Activated CD4-positive, alpha-beta memory T cell treated with anti-CD3 and anti-CD28 coated beads, Interleukin-2, amount 10 ng/mL, durations not matched to agents 7 days and 5 days (primary cell): Measurements from ENCODE around the gene UPB1. TPM values are rescaled to one million over a fixed set of nuclear protein-coding genes. Genes with fewer than 3 reads are reported as not detected.
A peak's percentile ranks its signal among the peaks of the same experiment; 100 is the strongest.

Experiments
- CTCF ChIA-PET: fragments of 350-600 bp; sonication (Branson Sonifier 250); formaldehyde crosslinking; loops from one replicate; lab custom pipeline; 2021; ENCODE audit warnings: antibody characterized with exemption, inconsistent platforms; lab: Charles Lee
- POLR2A ChIA-PET: fragments of 350-600 bp; sonication (Branson Sonifier 250); formaldehyde crosslinking; loops from one replicate; lab custom pipeline; 2021; ENCODE audit warnings: antibody characterized with exemption; lab: Charles Lee
- DNase-seq: peaks from one replicate; pipeline ENCODE4 v3.0.0-alpha.2; 2020
- H3K27ac Mint-ChIP-seq: one replicate; pipeline ENCODE4 v1.8.0; 2021; ENCODE audit warnings: mild to moderate bottlenecking, mixed read lengths
- H3K27me3 Mint-ChIP-seq: one replicate; pipeline ENCODE4 v1.8.0; 2021; ENCODE audit warnings: mixed read lengths
- H3K36me3 Mint-ChIP-seq: one replicate; pipeline ENCODE4 v1.8.0; 2021; ENCODE audit warnings: low read depth, mixed read lengths
- H3K4me1 Mint-ChIP-seq: one replicate; pipeline ENCODE4 v1.8.0; 2021; ENCODE audit warnings: mixed read lengths
- H3K4me3 Mint-ChIP-seq: one replicate; pipeline ENCODE4 v1.8.0; 2021; ENCODE audit warnings: mild to moderate bottlenecking, mixed read lengths
- H3K9me3 Mint-ChIP-seq: one replicate; pipeline ENCODE4 v1.8.0; 2021; ENCODE audit warnings: mixed read lengths
- total RNA-seq, 2 experiments: library from RNA; stranded (reverse); gene quantifications; one replicate each; pipeline ENCODE4 v1.2.3, GENCODE V29; 2021

Gene UPB1
- total RNA-seq, 2 experiments from 2014 or later = 0.30 to 0.33 TPM

- POLR2A ChIA-PET = no interaction called here
- H3K36me3 Mint-ChIP-seq = no peaks in the 10 kb centered on the region
Observed at GRCh38 chr22:24500277-24500820, 5.2 kb downstream of the UPB1 start.

DNA sequence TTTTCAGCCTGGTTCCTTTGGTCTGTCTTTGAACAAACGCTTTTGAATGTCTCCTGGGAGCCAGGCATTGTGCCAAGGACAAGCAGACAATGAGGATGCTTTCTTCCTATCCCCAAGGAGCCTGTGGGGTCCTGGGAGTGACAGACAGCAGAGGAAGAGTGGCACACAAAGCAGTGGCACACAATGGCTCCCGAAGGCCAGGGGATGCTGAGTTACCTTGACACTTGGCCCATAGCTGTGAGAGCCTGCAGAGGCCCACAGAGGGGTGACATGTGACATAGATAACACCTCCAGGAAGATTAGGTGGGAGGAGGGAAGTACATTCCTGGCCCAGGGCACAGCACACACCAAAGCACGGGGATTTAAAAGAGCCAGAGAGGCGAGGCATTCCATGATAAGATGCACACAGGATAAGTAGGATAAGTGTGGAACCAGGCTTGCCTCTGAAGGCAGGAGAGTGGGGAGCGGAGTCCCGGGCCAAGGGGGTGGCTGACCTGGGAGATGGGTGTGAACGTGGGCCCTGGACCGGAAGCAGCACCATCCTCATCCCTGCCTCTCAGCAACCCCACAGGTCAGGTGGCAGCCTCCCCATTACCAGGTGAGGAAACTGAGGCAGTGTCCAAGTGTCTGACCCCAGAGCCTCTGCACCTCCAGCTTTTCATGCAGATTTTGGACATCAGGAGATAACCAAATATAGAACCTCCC lies 6.3 kb downstream of the UPB1 start:
- Mint-ChIP-seq H3K36me3 (no peaks in the 10 kb centered on the region), H3K4me1 (peaks cover 16% of the 10 kb centered on the region), H3K9me3 (no peaks in the 10 kb centered on the region), H3K27me3 (peaks cover 8% of the 10 kb centered on the region), H3K4me3 (no peak overlapping the region), H3K27ac (no peak overlapping the region)
- ChIA-PET CTCF (interaction anchor here (1.5 to 2.9 kb wide), 3 partner anchors 8 to 79 kb away, joined by 4 to 30 read pairs (median 5); no protein-coding TSS in a partner anchor), POLR2A (interaction anchor here (1.3 kb wide), 1 partner anchor 74 kb away, joined by 4 read pairs; the partner anchor contains the start of gene ADORA2A)
- DNase-seq = no peak

More at GRCh38 chr22:24500277-24500820, 5.2 kb downstream of the UPB1 start:
- peaks cover 16% of the 10 kb centered on the region for H3K4me1 Mint-ChIP-seq
- H3K9me3 Mint-ChIP-seq = no peaks in the 10 kb centered on the region
- CTCF ChIA-PET = interaction anchor here (1.1 kb wide), 1 partner anchor 78 kb away, joined by 5 read pairs; no protein-coding TSS in a partner anchor
- no peak for DNase-seq
- peaks cover 15% of the 10 kb centered on the region for H3K27me3 Mint-ChIP-seq
- H3K4me3 Mint-ChIP-seq = no peak overlapping the region
- no peak overlapping the region for H3K27ac Mint-ChIP-seq

- CTCF ChIA-PET = interaction anchor here (0.9 to 2.9 kb wide), 10 partner anchors 9 to 179 kb away, joined by 3 to 30 read pairs (median 4); no protein-coding TSS in a partner anchor
Observed at GRCh38 chr22:24502034-24502433, 6.9 kb downstream of the UPB1 start.

DNA sequence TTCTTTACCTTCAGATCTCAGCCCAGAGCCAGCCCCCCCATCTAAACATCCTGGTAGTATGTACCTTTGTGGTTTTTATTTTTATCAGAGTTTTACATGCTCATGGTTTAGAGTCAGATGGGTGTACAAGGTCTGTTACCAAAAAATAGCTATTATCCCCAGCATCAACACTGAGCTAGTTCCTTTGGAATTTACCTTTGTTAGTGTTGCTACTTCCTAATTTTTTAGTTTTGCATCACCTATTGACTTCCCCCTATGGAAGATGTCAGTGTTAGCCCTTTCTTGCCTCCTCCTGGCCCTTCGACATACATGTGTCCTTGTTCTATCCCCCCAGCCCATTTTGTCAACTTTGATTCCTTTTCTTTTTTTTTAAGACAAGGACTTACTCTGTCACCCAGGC lies 7.4 kb downstream of the UPB1 start:
- Mint-ChIP-seq H3K36me3 (no peaks in the 10 kb centered on the region), H3K4me3 (no peak overlapping the region), H3K27me3 (peaks cover 3% of the 10 kb centered on the region), H3K9me3 (no peaks in the 10 kb centered on the region), H3K4me1 (peaks cover 23% of the 10 kb centered on the region), H3K27ac (no peak overlapping the region)
- ChIA-PET CTCF (interaction anchor here (0.6 to 2.9 kb wide), 13 partner anchors 8 to 179 kb away, joined by 3 to 30 read pairs (median 4); no protein-coding TSS in a partner anchor), POLR2A (interaction anchor here (1.3 kb wide), 1 partner anchor 75 kb away, joined by 4 read pairs; the partner anchor contains the start of gene ADORA2A)
- DNase-seq = no peak

More at GRCh38 chr22:24502034-24502433, 6.9 kb downstream of the UPB1 start:
- H3K4me3 Mint-ChIP-seq = no peak overlapping the region
- H3K9me3 Mint-ChIP-seq = no peaks in the 10 kb centered on the region
- no peaks in the 10 kb centered on the region for H3K36me3 Mint-ChIP-seq
- DNase-seq = no peak
- no peak overlapping the region for H3K27ac Mint-ChIP-seq
- peaks cover 3% of the 10 kb centered on the region for H3K27me3 Mint-ChIP-seq
- peaks cover 21% of the 10 kb centered on the region for H3K4me1 Mint-ChIP-seq
- POLR2A ChIA-PET = interaction anchor here (1.3 kb wide), 1 partner anchor 74 kb away, joined by 4 read pairs; the partner anchor contains the start of gene ADORA2A

- H3K27ac Mint-ChIP-seq = no peak overlapping the region
- ChIA-PET POLR2A (interaction anchor here (1.3 kb wide), 1 partner anchor 76 kb away, joined by 4 read pairs; the partner anchor contains the start of gene ADORA2A), CTCF (interaction anchor here (0.6 to 2.9 kb wide), 11 partner anchors 10 to 180 kb away, joined by 3 to 30 read pairs (median 5); no protein-coding TSS in a partner anchor)
- peaks cover 16% of the 10 kb centered on the region for H3K4me1 Mint-ChIP-seq
- H3K27me3 Mint-ChIP-seq = peaks cover 3% of the 10 kb centered on the region
- H3K36me3 Mint-ChIP-seq = no peaks in the 10 kb centered on the region
- peak; percentile 66 for DNase-seq
- H3K4me3 Mint-ChIP-seq = no peak overlapping the region
- H3K9me3 Mint-ChIP-seq = no peaks in the 10 kb centered on the region
Observed at GRCh38 chr22:24503137-24503842, 8.2 kb downstream of the UPB1 start.

- no peaks in the 10 kb centered on the region for H3K36me3 Mint-ChIP-seq
Observed at GRCh38 chr22:24503843-24504338, 8.8 kb downstream of the UPB1 start.

DNA sequence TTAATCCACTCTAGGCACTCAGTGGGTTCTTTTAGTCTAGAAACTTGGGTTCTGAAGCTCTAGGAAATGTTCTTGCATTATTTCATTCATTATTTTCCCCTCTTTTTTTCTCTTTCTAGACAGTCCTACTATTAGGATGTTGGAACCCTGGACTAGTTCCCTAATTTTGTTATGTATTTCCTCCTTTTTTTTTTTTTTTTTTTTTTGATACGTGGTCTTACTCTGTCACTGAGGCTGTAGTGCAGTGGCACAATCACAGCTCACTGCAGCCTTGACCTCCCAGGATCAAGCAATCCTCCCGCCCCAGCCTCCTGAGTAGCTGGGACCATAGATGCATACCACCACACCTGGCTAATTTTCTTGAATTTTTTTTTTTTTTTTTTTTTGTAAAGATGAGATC lies 9.4 kb downstream of the UPB1 start:
- ChIA-PET CTCF (interaction anchor here (2.9 kb wide), 1 partner anchor 82 kb away, joined by 30 read pairs; no protein-coding TSS in a partner anchor), POLR2A (no interaction called here)
- Mint-ChIP-seq H3K4me1 (peaks cover 16% of the 10 kb centered on the region), H3K27ac (no peak overlapping the region), H3K27me3 (peaks cover 3% of the 10 kb centered on the region), H3K9me3 (no peaks in the 10 kb centered on the region), H3K4me3 (no peak overlapping the region), H3K36me3 (no peaks in the 10 kb centered on the region)
- DNase-seq = no peak

More at GRCh38 chr22:24503843-24504338, 8.8 kb downstream of the UPB1 start:
- H3K4me3 Mint-ChIP-seq = no peak overlapping the region
- ChIA-PET CTCF (interaction anchor here (1.3 to 2.9 kb wide), 4 partner anchors 24 to 181 kb away, joined by 3 to 30 read pairs (median 8); no protein-coding TSS in a partner anchor), POLR2A (no interaction called here)
- H3K9me3 Mint-ChIP-seq = no peaks in the 10 kb centered on the region
- H3K27me3 Mint-ChIP-seq = peaks cover 3% of the 10 kb centered on the region
- no peak for DNase-seq
- peaks cover 16% of the 10 kb centered on the region for H3K4me1 Mint-ChIP-seq
- no peak overlapping the region for H3K27ac Mint-ChIP-seq

DNA sequence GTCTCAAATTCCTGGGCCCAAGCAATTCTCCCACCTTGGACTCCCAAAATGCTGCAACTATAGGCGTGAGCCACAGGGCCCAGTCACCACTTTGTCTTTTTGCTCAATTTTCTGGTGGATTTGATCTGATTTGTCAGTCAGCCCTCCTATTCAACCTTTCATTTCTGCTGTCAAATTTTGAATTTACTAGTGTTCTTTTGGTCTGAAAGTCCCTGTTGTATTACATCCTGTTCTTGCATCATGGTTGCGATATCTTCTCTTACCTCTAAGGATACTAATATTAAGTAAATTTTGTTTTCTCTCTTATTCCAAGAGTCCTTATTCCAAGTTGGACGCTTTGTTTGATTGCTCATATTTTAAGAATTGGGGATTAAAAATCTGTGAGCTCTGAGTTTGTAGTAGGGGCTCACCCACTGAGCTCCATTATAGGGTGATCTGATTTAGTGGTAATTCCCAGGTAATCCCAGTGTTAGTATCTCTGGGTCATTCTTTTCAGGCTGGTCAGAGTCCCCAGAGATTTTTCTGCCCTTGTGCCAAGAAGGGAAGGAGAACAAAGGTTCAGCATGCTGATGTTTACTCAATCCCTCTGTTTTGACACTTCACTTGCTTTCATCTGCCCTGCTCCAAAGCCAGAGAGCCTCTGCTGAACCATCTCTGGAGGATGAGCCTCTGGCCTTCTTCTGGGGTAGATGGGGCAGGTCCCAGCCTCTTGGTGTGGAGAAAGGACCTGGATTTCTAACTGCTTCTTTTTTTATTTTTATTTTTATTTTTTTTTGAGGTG lies 10.0 kb downstream of the UPB1 start:
- ChIA-PET POLR2A (no interaction called here), CTCF (no interaction called here)
- Mint-ChIP-seq H3K9me3 (no peaks in the 10 kb centered on the region), H3K36me3 (no peaks in the 10 kb centered on the region), H3K4me3 (no peak overlapping the region), H3K4me1 (peaks cover 16% of the 10 kb centered on the region), H3K27ac (no peak overlapping the region), H3K27me3 (peaks cover 3% of the 10 kb centered on the region)
- DNase-seq = no peak

DNA sequence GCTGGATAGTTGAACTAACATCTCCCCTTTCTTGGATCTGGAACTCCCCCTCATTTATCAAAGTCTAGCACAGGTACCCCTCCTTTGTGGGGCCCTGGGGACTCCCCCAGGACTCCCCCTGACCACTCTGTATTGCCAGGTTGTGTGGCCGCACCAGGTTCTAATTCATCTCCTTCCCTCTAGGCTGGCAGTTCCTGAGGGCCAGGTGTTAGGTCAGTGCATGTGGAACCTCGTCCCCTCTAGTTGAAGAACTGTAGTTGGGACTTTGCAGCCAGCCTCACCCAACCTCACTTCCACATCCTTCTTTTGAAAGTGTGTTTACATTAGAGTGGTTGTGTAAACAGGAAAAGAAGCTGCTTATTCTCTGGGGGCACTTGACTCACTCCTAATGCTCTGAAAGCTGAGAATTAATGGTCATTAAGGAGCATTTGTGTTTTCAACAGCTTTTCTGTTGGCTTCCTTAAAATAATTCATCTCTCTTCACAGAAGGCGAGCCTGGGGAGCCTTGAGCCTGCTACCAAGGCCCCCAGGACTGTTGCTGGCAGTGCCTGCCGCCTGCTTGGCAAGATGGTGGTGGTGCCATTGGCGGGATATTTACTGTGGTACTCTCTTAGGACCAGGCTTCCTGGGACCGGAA lies 11.8 kb downstream of the UPB1 start:
- no peak for DNase-seq
- Mint-ChIP-seq H3K27me3 (peaks cover 3% of the 10 kb centered on the region), H3K4me1 (peaks cover 29% of the 10 kb centered on the region), H3K36me3 (no peaks in the 10 kb centered on the region), H3K9me3 (no peaks in the 10 kb centered on the region), H3K4me3 (no peak overlapping the region), H3K27ac (no peak overlapping the region)
- ChIA-PET CTCF (interaction anchor here (1.0 to 2.3 kb wide), 2 partner anchors 16 to 84 kb away, joined by 4 to 9 read pairs; no protein-coding TSS in a partner anchor), POLR2A (interaction anchor here (1.4 kb wide), 1 partner anchor 9 kb away, joined by 3 read pairs; no protein-coding TSS in a partner anchor)

- peaks cover 31% of the 10 kb centered on the region for H3K4me1 Mint-ChIP-seq
- no peak for DNase-seq
- H3K4me3 Mint-ChIP-seq = no peak overlapping the region
- ChIA-PET POLR2A (interaction anchor here (1.4 kb wide), 1 partner anchor 9 kb away, joined by 3 read pairs; no protein-coding TSS in a partner anchor), CTCF (interaction anchor here (2.3 kb wide), 1 partner anchor 15 kb away, joined by 9 read pairs; no protein-coding TSS in a partner anchor)
- H3K36me3 Mint-ChIP-seq = no peaks in the 10 kb centered on the region
- H3K9me3 Mint-ChIP-seq = no peaks in the 10 kb centered on the region
- no peak overlapping the region for H3K27ac Mint-ChIP-seq
- peaks cover 3% of the 10 kb centered on the region for H3K27me3 Mint-ChIP-seq
Observed at GRCh38 chr22:24507716-24508115, 12.6 kb downstream of the UPB1 start.
